Neuron (in vitro differentiated cells): Measurements from ENCODE around the gene FBLIM1.
A peak's percentile ranks its signal among the peaks of the same experiment; 100 is the strongest.

Source experiments
- H2AFZ ChIP-seq: one replicate; pipeline ENCODE4 v1.6.1; 2013; ENCODE audit warnings: low read depth, mild to moderate bottlenecking, inconsistent platforms, low read length, moderate library complexity
- H3K27me3 ChIP-seq: one replicate; pipeline ENCODE4 v1.6.1; 2013; ENCODE audit warnings: low read length; ENCODE audit not compliant: insufficient read depth
- H3K36me3 ChIP-seq: one replicate; pipeline ENCODE4 v1.6.1; 2013; ENCODE audit warnings: low read length; ENCODE audit not compliant: insufficient read depth
- H3K4me1 ChIP-seq: one replicate; pipeline ENCODE4 v1.6.1; 2013; ENCODE audit warnings: low read length; ENCODE audit not compliant: insufficient read depth
- H3K4me3 ChIP-seq: 2 replicates; pipeline ENCODE4 v1.5.1; 2013; ENCODE audit warnings: mild to moderate bottlenecking, low read length, moderate library complexity
- H3K9me3 ChIP-seq: one replicate; pipeline ENCODE4 v1.6.1; 2013; ENCODE audit warnings: low read length

Gene FBLIM1, protein sequence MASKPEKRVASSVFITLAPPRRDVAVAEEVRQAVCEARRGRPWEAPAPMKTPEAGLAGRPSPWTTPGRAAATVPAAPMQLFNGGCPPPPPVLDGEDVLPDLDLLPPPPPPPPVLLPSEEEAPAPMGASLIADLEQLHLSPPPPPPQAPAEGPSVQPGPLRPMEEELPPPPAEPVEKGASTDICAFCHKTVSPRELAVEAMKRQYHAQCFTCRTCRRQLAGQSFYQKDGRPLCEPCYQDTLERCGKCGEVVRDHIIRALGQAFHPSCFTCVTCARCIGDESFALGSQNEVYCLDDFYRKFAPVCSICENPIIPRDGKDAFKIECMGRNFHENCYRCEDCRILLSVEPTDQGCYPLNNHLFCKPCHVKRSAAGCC

DNA sequence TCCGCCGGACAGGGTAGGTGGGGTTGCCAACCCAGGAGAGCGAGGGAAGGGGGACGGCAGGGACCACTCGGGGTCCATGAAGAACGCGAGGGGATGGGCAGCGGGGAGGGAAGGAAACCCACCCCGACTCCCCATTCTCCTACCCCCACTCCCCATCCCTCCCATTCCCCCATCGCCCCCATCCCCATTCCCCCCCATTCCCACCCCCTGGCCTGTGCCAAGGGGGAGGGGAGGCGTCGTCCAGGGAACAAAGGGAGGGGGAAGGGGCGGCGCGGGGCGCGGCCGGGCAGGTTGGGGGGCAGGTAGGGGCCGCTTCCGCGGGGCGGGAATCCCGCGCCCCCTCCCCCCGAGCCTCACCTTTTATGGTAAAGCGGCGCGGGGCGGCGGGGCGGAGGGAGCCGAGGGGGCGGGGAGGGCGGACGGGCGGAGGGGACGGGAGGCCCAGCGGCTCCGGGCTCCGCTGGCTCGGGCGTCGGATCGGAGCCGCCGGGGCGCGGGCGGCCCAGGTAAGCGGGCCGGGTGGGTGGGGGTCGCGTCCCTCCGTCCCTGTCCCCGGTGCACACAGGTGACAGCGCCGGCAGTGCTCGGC lies at the start of gene FBLIM1:
TSS of gene FBLIM1 (plus strand) at position 453 of the 589 bp plus-strand sequence. CDS start 6,189 bp downstream, outside the sequence.
- H3K36me3 ChIP-seq, result no peaks in the 10 kb centered on the region
- H3K4me3 ChIP-seq, result peak within 1 kb of the TSS; percentile 54
- no peaks in the 10 kb centered on the region for H3K9me3 ChIP-seq
- peaks cover 25% of the 10 kb centered on the region for H3K27me3 ChIP-seq
- H3K4me1 ChIP-seq, result peaks cover 27% of the 10 kb centered on the region
- peak within 1 kb of the TSS; percentile 63 for H2AFZ ChIP-seq

DNA sequence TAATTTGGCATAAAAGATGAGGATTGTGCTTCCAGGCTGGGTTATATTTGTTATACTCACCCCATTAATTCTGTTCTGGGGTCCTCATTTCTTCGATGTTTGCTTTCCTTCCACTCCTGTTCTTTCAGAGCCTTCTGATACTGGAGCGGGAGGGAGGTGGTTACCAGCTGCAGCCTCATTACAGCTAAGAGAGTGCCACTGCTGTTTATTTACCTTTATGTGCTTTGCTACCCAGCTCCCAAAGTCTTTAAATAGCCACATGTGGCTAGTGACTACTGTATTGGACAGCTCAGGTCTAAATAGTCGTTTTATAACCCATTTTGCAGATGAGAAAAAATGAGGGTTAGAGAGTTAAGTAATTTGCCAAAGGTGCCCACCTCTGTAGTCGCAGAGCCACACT lies 49.4 kb upstream of the FBLIM1 start:
- H3K27me3 ChIP-seq, result no peaks in the 10 kb centered on the region
- no peaks in the 10 kb centered on the region for H3K4me1 ChIP-seq
- no peaks in the 10 kb centered on the region for H3K9me3 ChIP-seq
- no peak overlapping the region for H3K4me3 ChIP-seq
- peaks cover 11% of the 10 kb centered on the region for H3K36me3 ChIP-seq
- H2AFZ ChIP-seq, result no peak overlapping the region

DNA sequence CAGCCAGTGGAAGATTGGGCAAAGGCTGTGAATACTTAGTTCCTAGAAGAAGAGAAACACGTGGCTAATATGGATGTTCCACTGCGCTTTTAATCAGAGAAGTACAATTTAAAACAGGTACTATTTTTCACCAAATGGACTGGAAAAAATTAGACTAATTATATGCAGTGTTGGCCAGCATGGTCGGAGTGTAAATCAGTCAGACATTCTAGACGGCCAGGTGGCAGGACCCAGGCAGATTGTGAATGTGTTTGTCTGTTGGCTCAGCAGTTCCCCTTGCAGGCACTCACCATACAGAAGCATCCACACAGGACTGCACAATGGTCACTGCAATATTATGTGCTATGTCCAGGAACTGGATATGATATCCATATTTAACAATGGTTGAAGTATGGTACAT lies 46.4 kb upstream of the FBLIM1 start:
- H2AFZ ChIP-seq, result no peak overlapping the region
- H3K27me3 ChIP-seq, result no peaks in the 10 kb centered on the region
- no peaks in the 10 kb centered on the region for H3K4me1 ChIP-seq
- H3K9me3 ChIP-seq, result no peaks in the 10 kb centered on the region
- peaks cover 13% of the 10 kb centered on the region for H3K36me3 ChIP-seq
- no peak overlapping the region for H3K4me3 ChIP-seq

DNA sequence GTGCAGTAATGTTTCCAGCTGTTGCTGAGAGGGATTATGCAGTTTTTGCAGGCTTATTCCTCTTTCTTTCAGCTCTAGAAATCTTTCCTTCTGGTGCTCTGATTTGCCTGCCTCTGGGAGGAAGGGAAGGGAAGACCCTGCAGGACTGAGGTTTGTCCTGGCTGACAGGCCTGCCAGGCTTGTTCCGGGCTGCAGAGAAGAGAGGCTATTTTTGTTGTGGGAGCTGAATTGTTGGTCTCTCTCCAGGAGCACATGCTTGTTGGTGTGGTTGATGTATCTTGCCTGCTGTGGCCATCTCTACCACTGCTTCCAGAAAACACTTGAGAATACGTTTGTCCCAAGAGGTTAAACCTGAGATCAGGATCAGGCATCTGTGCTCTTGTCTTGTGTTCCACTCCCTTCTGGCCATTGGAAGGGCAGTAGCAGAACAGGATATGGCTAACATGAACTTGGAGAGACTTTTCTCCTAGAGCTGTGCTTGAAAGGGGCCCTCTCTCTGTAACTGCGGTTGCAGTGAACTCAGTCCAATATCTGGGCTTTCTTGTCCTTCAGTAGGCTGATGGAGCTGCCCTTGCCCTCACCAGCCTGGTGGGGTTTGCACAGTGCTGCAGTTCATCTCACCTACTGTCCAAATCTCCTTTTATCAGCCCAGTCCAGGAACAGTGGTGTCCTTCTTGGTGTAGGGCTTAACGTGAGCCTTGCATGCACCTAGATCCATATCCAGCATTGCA lies 44.0 kb upstream of the FBLIM1 start:
- Histone ChIP-seq H2AFZ (no peak overlapping the region), H3K9me3 (no peaks in the 10 kb centered on the region), H3K4me1 (no peaks in the 10 kb centered on the region), H3K27me3 (no peaks in the 10 kb centered on the region), H3K4me3 (no peak overlapping the region), H3K36me3 (peaks cover 32% of the 10 kb centered on the region)

DNA sequence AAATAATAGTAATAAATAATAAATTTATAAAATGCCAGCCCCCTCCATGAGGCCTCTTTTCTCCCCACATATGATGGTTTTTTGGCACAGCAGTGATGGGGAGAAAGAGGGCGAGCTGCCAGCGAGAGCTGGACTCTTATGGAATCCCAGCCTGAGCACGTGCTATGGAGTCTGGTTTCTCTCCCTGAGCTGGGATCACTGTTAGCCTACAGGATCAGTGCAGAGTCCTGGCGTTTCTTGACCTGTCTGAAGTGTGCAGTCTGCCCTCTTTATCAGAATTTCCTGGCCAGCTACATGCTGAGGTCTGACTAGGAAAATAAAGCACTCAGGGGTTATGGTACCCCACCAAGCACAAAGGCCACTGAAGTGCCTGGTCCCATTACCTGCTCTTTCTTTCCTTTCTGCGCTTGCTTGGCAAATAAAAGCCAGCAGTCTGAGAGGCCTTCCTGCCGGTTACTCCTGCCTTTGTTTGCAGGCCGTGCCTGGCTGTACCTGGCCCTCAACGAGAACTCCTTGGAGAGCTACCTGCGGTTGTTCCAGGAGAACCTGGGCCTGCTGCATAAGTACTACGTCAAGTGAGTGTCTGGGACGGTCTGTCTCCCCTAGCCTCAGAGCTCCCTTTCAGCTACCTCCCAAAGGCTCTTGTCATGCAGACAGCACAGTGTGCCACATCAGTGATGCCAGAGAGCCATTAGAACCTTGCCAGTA lies 41.0 kb upstream of the FBLIM1 start:
- H3K27me3 ChIP-seq, result no peaks in the 10 kb centered on the region
- H3K9me3 ChIP-seq, result no peaks in the 10 kb centered on the region
- H3K4me1 ChIP-seq, result no peaks in the 10 kb centered on the region
- H3K36me3 ChIP-seq, result peaks cover 47% of the 10 kb centered on the region
- H2AFZ ChIP-seq, result no peak overlapping the region
- no peak overlapping the region for H3K4me3 ChIP-seq

DNA sequence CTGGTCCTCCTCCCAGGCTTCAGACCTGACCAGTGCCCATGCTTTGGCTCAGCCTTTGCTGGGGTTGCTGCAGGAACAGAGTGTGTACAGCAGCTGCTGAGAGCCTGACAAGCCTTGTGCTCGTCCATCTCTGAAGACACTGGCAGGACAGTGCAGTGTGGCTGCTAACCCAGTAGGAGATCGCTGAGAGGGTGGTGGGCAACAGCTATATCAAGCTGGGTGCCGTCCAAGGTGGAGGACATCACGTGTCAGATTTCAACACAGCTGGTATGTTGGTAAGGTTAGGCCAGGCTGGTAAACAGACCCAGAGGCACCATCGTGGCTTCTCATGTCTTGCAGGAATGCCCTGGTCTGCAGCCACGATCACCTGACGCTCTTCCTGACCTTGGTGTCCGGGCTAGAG lies 40.4 kb upstream of the FBLIM1 start:
- H3K4me3 ChIP-seq, result no peak overlapping the region
- H3K9me3 ChIP-seq, result no peaks in the 10 kb centered on the region
- H3K36me3 ChIP-seq, result peaks cover 52% of the 10 kb centered on the region
- H3K4me1 ChIP-seq, result no peaks in the 10 kb centered on the region
- no peak overlapping the region for H2AFZ ChIP-seq
- H3K27me3 ChIP-seq, result no peaks in the 10 kb centered on the region

DNA sequence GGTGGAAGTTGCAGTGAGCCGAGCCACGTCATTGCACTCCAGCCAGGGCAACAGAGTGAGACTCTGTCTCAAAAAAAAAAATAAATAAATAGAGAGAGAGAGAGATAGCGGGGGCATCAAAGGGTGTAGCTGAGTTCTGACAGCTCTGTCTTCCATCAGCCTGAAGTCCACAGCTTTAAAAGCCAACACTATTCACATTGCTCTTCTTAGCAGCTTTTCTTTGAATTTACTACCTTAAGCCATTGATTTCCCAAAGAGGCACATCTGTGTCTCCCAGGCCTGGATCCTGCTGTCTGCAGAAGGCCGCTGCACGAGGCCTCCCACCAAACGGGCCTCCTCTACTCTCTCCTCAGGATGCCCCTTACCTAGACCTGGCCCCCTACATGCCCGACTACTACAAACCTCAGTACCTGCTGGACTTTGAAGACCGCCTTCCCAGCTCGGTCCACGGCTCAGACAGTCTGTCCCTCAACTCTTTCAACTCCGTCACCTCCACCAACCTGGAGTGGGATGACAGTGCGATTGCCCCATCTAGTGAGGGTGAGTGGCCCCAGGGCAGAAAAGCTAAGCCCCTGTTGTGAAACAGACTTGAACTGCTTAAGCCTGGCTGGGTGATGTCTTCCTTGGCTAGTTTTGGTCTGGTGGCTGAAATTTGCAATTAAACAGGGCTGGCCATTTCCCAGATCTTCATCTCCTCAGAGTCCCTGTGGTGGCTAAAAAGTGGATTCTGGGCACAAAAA lies 39.0 kb upstream of the FBLIM1 start:
- Histone ChIP-seq H3K36me3 (peaks cover 52% of the 10 kb centered on the region), H2AFZ (no peak overlapping the region), H3K4me1 (no peaks in the 10 kb centered on the region), H3K27me3 (no peaks in the 10 kb centered on the region), H3K4me3 (no peak overlapping the region), H3K9me3 (no peaks in the 10 kb centered on the region)

DNA sequence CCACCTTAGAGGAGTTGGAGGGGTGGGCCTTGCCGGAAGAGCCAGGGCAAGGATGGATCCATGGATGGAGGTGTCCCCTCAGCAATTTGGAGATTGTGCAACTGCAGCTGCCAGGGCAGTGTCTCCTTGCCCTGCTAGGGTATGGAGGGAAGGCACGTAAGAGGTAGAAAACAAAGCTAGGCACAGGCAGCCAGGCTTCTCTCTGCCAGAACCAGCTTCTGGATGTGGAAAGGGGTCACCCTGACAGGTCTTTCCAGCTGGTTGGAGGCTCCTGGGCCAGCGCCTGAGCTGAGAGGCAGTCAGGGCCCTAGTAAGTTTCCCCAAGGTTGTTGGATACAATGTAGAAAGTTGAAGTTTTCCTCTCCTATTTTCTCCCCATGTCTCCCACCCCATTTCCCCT lies 37.7 kb upstream of the FBLIM1 start:
- no peaks in the 10 kb centered on the region for H3K27me3 ChIP-seq
- H3K36me3 ChIP-seq, result peaks cover 58% of the 10 kb centered on the region
- H2AFZ ChIP-seq, result no peak overlapping the region
- no peaks in the 10 kb centered on the region for H3K9me3 ChIP-seq
- no peak overlapping the region for H3K4me3 ChIP-seq
- H3K4me1 ChIP-seq, result no peaks in the 10 kb centered on the region

DNA sequence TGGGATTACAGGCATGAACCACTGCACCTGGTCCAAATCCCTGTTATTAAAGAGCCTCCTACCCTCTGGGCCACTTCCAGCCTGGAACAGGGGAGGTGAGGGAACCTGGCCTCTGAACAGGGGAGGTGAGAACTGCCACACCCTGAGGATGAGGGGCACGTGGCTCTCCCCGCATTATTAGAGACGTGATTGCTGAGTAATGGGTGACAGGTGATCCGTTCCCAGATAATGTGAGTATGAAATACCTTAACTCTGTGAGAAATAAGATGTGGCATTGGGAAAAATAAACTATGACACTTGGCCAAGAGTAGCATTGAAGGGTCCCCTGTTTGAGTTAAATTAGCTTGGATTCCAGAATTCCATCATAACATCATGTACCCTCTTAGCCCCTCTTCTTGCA lies 36.2 kb upstream of the FBLIM1 start:
- H3K36me3 ChIP-seq, result peaks cover 58% of the 10 kb centered on the region

DNA sequence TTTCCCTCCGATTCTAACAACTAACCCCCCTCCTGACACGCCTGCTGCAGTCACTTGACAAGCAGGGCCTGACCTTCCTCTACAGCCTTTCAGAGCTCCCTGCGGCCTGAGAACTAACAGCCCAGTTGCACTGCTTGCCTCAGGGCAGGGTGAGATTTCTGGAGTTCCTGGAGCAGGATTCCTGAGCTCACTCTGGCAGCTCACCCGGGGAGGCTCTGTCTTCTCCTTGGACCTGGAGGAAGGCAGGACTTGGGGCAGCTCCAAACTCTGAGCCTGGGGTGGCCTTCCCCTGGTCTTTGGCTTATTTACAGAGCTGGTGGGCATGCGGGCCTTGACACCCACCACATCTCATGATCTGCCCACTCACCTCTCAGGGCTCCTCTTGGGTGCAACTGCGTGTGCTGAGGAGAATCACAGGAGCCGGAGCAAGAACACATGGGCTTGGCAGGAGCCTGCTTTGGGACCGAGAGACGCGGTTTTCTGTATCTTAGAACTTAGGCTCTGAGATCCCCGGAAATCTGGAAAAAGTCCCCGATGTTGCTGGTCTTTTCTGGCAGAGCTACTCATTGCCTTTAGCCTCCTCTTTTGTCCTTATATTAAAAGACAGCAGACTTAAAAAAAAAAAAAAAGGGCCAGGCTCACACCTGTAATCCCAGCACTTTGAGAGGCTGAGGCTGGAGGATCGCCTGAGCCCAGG lies 35.6 kb upstream of the FBLIM1 start:
- H3K36me3 ChIP-seq, result peaks cover 59% of the 10 kb centered on the region

More for the DNA sequence above, 36.2 kb upstream of the FBLIM1 start:
- Histone ChIP-seq H3K27me3 (no peaks in the 10 kb centered on the region), H2AFZ (no peak overlapping the region), H3K4me3 (no peak overlapping the region), H3K4me1 (no peaks in the 10 kb centered on the region), H3K9me3 (no peaks in the 10 kb centered on the region)

DNA sequence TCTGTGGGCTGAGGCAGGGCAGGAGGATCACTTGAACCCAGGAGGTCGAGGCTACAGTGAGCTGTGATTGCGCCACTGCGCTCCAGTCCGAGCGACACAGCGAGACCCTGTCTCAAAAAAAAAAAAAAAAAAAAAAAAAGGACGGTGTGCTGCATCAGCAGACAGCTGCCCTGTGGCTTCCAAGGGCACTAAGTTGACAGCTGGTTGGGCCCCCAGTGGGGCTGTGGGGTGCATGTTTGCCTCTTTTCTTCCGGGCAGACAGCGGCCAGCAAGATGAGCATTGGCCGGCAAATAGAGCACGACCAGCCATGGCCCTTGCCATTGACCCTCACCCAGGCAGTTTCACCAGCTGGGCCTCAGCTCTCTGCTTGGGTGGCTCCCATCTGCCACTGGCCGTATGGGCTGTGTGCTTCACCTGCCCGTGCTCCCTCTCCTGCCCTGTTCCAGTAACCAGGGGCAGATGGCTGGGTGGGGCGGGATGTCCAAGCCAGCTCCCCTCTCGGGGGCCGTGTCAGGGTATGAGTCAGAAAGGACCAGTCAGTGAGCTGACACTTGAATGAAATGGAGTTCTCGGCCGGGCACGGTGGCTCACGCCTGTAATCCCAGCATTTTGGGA lies 34.9 kb upstream of the FBLIM1 start:
- no peaks in the 10 kb centered on the region for H3K27me3 ChIP-seq
- peaks cover 61% of the 10 kb centered on the region for H3K36me3 ChIP-seq
- no peaks in the 10 kb centered on the region for H3K4me1 ChIP-seq
- no peak overlapping the region for H2AFZ ChIP-seq
- H3K4me3 ChIP-seq, result no peak overlapping the region
- H3K9me3 ChIP-seq, result no peaks in the 10 kb centered on the region

More for the DNA sequence above, 35.6 kb upstream of the FBLIM1 start:
- Histone ChIP-seq H3K9me3 (no peaks in the 10 kb centered on the region), H3K4me3 (no peak overlapping the region), H3K27me3 (no peaks in the 10 kb centered on the region), H2AFZ (no peak overlapping the region), H3K4me1 (no peaks in the 10 kb centered on the region)
